Measurements from ENCODE around the gene SLC35A2.

Gene SLC35A2

GRCh38 chrX:48918643-48919340 lies 7.3 kb upstream of the SLC35A2 start, which contains the start of gene PIM2:
Gene PIM2, minus strand, starts transcription at chrX:48919024. Its CDS starts 190 bp downstream, at chrX:48918834.
- peak within 1 kb of the TSS; percentile 61 for H3K4me3 ChIP-seq (ENCODE audit: low read length)
- peak; percentile 92 for DNase-seq (ENCODE audit: low read depth)
- TF ChIP-seq, protein P1, sequence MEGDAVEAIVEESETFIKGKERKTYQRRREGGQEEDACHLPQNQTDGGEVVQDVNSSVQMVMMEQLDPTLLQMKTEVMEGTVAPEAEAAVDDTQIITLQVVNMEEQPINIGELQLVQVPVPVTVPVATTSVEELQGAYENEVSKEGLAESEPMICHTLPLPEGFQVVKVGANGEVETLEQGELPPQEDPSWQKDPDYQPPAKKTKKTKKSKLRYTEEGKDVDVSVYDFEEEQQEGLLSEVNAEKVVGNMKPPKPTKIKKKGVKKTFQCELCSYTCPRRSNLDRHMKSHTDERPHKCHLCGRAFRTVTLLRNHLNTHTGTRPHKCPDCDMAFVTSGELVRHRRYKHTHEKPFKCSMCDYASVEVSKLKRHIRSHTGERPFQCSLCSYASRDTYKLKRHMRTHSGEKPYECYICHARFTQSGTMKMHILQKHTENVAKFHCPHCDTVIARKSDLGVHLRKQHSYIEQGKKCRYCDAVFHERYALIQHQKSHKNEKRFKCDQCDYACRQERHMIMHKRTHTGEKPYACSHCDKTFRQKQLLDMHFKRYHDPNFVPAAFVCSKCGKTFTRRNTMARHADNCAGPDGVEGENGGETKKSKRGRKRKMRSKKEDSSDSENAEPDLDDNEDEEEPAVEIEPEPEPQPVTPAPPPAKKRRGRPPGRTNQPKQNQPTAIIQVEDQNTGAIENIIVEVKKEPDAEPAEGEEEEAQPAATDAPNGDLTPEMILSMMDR (IDR thresholded peaks at IDR 0.05; ENCODE audit: insufficient read depth, low read depth, low read length, missing control alignments), result no peak

DNA sequence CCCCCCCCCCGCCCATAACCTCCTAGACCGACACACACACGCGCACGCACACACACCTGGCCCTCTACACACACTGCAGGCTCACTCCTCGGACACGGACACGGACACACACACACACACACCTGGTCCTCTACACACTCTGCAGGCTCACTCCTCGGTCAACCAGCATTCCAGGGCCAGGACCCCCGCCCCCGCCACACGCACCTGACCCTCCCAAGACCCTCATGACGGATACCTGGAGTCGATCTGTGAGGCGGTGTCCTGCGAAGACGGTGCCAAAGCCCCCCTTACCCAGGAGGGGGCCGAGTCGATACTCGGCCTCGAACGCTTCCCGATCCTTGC lies 6.8 kb upstream of the SLC35A2 start:
- no peak for DNase-seq (ENCODE audit: low read depth)
- TF ChIP-seq, protein P1 (IDR thresholded peaks at IDR 0.05; ENCODE audit: insufficient read depth, low read depth, low read length, missing control alignments), result no peak
- peak overlapping the region; percentile 61 for H3K4me3 ChIP-seq (ENCODE audit: low read length)

GRCh38 chrX:48917139-48918001 lies 5.9 kb upstream of the SLC35A2 start:
- TF ChIP-seq, protein P1 (IDR thresholded peaks at IDR 0.05; ENCODE audit: insufficient read depth, low read depth, low read length, missing control alignments), result peak; percentile 82
- DNase-seq (ENCODE audit: low read depth), result peak; percentile 87
- H3K4me3 ChIP-seq (ENCODE audit: low read length), result peak overlapping the region; percentile 61

- no peak overlapping the region for H3K4me3 ChIP-seq (ENCODE audit: low read length)
- no peak for DNase-seq (ENCODE audit: low read depth)
- TF ChIP-seq, protein P1 (IDR thresholded peaks at IDR 0.05; ENCODE audit: insufficient read depth, low read depth, low read length, missing control alignments), result no peak
Measured at GRCh38 chrX:48914593-48915493, 3.4 kb upstream of the SLC35A2 start.

DNA sequence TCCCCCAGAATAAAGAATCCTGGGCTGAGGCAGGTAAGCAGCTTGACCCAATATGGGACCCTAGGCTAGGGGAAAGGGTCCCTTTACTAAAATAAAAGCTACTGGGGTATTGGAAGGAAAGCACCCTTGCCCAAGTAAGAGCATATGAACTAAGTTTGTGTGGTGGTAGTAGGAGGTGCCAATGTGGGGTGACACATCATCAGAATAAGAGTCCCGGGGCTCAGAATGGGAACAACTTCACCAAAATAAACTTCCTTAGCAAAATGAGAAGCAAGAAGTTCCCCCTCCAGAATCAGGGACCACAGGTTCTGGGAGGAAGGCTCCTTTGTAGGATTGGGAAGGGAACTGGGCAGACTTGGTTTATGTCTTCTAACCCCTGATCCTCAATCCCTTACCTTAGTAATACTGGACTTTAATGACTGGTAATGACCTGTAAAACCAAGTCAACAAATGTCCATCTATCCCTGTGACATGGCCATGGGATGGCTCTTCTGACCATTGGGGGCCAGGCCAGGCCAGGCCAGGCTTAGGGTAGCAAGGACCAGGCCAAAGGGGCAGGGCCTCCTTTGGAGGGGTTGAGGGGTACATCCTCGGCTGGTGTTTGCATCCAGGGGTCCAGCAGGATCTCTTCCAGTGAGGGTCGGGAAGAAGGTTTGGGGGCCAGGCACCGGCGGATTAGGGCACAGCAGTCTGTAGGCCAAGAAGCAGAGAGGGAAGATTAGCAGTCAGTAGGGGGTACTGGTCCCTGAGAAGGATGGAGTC lies 2.3 kb upstream of the SLC35A2 start:
- H3K4me3 ChIP-seq (ENCODE audit: low read length), result no peak overlapping the region
- TF ChIP-seq, protein P1 (IDR thresholded peaks at IDR 0.05; ENCODE audit: insufficient read depth, low read depth, low read length, missing control alignments), result no peak
- DNase-seq (ENCODE audit: low read depth), result no peak

GRCh38 chrX:48910926-48911411 lies 477 bp downstream of the SLC35A2 start:
- H3K4me3 ChIP-seq (ENCODE audit: low read length), result peak overlapping the region; percentile 83
- TF ChIP-seq, protein P1 (IDR thresholded peaks at IDR 0.05; ENCODE audit: insufficient read depth, low read depth, low read length, missing control alignments), result no peak
- DNase-seq (ENCODE audit: low read depth), result peak; percentile 25
